Loucy (cell line): ENCODE data around the gene MAPK1IP1L.

Experiments
- H2AFZ ChIP-seq: fragments of 200-600 bp; sonication (generic); 2 replicates; pipeline ENCODE4 v1.6.0; 2016; ENCODE audit warnings: antibody characterized with exemption, mild to moderate bottlenecking, low read length, moderate library complexity
- H3F3A ChIP-seq: fragments of 200-600 bp; 2 replicates; pipeline ENCODE4 v1.6.0; 2016; ENCODE audit warnings: antibody characterized with exemption, low read depth, mild to moderate bottlenecking
- H3K27me3 ChIP-seq: fragments of 200-600 bp; sonication (generic); 2 replicates; pipeline ENCODE4 v1.6.1; 2014; ENCODE audit warnings: low read length, mild to moderate bottlenecking; ENCODE audit not compliant: insufficient read depth, poor library complexity, severe bottlenecking
- H3K36me3 ChIP-seq: fragments of 200-600 bp; sonication (generic); 2 replicates; pipeline ENCODE4 v1.6.1; 2016; ENCODE audit warnings: low read length; ENCODE audit not compliant: insufficient read depth
- H3K4me1 ChIP-seq: fragments of 200-600 bp; sonication (generic); 2 replicates; pipeline ENCODE4 v1.5.1; 2014; ENCODE audit warnings: low read length, mild to moderate bottlenecking; ENCODE audit not compliant: insufficient read depth, poor library complexity, severe bottlenecking
- H3K4me2 ChIP-seq: fragments of 200-600 bp; sonication (generic); 2 replicates; pipeline ENCODE4 v1.6.0; 2014; ENCODE audit warnings: antibody characterized with exemption, low read length, low read depth, mild to moderate bottlenecking; ENCODE audit not compliant: poor library complexity, severe bottlenecking
- H3K4me3 ChIP-seq: fragments of 200-600 bp; sonication (generic); 2 replicates; pipeline ENCODE4 v1.5.1; 2014; ENCODE audit warnings: low read length, mild to moderate bottlenecking, mixed read lengths; ENCODE audit not compliant: poor library complexity, severe bottlenecking
- H3K79me2 ChIP-seq: fragments of 200-600 bp; sonication (generic); 2 replicates; pipeline ENCODE4 v1.6.1; 2014; ENCODE audit warnings: low read length; ENCODE audit not compliant: insufficient read depth
- H3K9ac ChIP-seq: fragments of 200-600 bp; sonication (generic); 2 replicates; pipeline ENCODE4 v1.6.0; 2014; ENCODE audit warnings: mild to moderate bottlenecking, low read depth, low read length, moderate library complexity; ENCODE audit not compliant: poor library complexity, severe bottlenecking
- H3K9me2 ChIP-seq: fragments of 200-600 bp; sonication (generic); replicated peaks from 2 replicates; pipeline ENCODE4 v1.6.1; 2016; ENCODE audit warnings: low read depth, low read length, mixed read lengths
- H3K9me3 ChIP-seq: fragments of 200-600 bp; sonication (generic); 2 replicates; pipeline ENCODE4 v1.6.1; 2014; ENCODE audit warnings: mild to moderate bottlenecking, antibody characterized with exemption, low read length, low read depth; ENCODE audit not compliant: insufficient read depth
- H4K20me1 ChIP-seq: fragments of 200-600 bp; sonication (generic); 2 replicates; pipeline ENCODE4 v1.6.0; 2014; ENCODE audit warnings: antibody characterized with exemption, low read length, mild to moderate bottlenecking; ENCODE audit not compliant: insufficient read depth, poor library complexity, severe bottlenecking
- EZH2phosphoT487 ChIP-seq: fragments of 200-600 bp; IDR thresholded peaks from 2 replicates; pipeline ENCODE4 v1.6.1; 2018; ENCODE audit warnings: antibody characterized with exemption, mild to moderate bottlenecking, moderate library complexity, borderline replicate concordance
- TF ChIP-seq, protein P1 (sequence below): fragments of 200-600 bp; sonication (generic); conservative IDR thresholded peaks from 2 replicates; pipeline ENCODE4 v1.5.1; 2014; ENCODE audit warnings: mild to moderate bottlenecking, antibody characterized with exemption, low read length

The MAPK1IP1L gene

DNA sequence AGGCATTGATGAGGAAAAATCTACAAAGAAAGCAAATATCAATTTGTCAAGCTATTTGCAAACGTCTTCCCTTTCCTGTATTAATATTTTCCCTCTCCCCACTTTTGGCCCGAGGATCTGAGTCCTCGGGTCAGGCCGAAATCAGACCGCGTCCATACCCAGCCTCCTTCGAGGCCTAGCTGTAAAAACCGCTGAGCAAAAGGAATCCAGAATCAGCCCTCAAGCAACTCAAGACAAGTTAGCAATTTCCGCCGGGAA, 353 bp upstream of the MAPK1IP1L start:
- peaks cover 9% of the 10 kb centered on the region for H3K27me3 ChIP-seq
- no peaks in the 10 kb centered on the region for H3K9me3 ChIP-seq
- peaks cover 34% of the 10 kb centered on the region for H3K4me1 ChIP-seq
- peak overlapping the region; percentile 100 for H2AFZ ChIP-seq
- H3F3A ChIP-seq = peaks cover 4% of the 10 kb centered on the region; the same call in 1 of the 2 replicates
- no peaks in the 10 kb centered on the region for H3K36me3 ChIP-seq
- H3K79me2 ChIP-seq = peaks cover 46% of the 10 kb centered on the region
- H3K4me3 ChIP-seq = peak overlapping the region; percentile 95
- peak overlapping the region; percentile 76 for H3K4me2 ChIP-seq
- TF ChIP-seq EZH2phosphoT487 = no peak
- TF ChIP-seq, protein P1, sequence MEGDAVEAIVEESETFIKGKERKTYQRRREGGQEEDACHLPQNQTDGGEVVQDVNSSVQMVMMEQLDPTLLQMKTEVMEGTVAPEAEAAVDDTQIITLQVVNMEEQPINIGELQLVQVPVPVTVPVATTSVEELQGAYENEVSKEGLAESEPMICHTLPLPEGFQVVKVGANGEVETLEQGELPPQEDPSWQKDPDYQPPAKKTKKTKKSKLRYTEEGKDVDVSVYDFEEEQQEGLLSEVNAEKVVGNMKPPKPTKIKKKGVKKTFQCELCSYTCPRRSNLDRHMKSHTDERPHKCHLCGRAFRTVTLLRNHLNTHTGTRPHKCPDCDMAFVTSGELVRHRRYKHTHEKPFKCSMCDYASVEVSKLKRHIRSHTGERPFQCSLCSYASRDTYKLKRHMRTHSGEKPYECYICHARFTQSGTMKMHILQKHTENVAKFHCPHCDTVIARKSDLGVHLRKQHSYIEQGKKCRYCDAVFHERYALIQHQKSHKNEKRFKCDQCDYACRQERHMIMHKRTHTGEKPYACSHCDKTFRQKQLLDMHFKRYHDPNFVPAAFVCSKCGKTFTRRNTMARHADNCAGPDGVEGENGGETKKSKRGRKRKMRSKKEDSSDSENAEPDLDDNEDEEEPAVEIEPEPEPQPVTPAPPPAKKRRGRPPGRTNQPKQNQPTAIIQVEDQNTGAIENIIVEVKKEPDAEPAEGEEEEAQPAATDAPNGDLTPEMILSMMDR = no peak
- H4K20me1 ChIP-seq = peaks cover 44% of the 10 kb centered on the region
- H3K9me2 ChIP-seq = no peaks in the 10 kb centered on the region
- peak overlapping the region; percentile 97 for H3K9ac ChIP-seq

DNA sequence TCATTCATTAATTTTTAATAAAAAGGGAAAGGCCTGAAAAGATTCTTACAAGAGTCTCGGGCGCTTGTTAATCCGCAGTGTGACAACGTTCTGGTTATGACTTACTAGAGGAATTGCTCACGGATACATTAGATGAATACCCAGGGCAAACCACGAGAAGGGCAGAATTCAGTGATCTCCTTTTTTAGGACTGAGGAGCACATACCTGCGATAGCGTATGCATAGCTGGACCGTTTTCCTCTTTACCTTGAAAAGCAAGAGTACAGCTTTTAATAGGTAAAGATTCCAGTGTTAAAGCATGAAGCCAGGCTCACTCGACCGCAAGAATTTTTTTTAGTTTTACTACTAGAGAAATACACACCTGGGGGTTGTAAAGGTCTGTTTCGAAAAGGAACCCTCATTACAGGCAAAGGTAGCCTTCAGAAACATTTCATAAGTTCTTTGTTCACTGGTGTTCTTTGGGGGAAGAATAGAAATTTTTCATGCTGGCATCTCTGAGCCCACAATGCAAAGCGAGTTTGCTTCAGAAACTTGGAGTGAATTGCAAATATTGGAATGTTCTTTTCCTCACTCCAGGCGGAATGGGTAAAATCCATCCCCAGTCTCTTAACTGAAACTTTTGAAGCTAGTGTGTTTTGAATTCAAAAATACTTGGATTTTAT, 953 bp downstream of the MAPK1IP1L start:
- Histone ChIP-seq H4K20me1 (peaks cover 56% of the 10 kb centered on the region), H2AFZ (peak overlapping the region; percentile 97; the same call in 1 of the 2 replicates), H3K36me3 (no peaks in the 10 kb centered on the region), H3F3A (peaks cover 4% of the 10 kb centered on the region; the same call in 1 of the 2 replicates), H3K9me3 (no peaks in the 10 kb centered on the region), H3K4me1 (peaks cover 34% of the 10 kb centered on the region), H3K9me2 (no peaks in the 10 kb centered on the region), H3K4me2 (peak overlapping the region; percentile 92), H3K4me3 (peak overlapping the region; percentile 95), H3K9ac (peak overlapping the region; percentile 97), H3K27me3 (peaks cover 9% of the 10 kb centered on the region), H3K79me2 (peaks cover 59% of the 10 kb centered on the region)
- TF ChIP-seq, protein P1 = no peak
- TF ChIP-seq EZH2phosphoT487 = no peak

DNA sequence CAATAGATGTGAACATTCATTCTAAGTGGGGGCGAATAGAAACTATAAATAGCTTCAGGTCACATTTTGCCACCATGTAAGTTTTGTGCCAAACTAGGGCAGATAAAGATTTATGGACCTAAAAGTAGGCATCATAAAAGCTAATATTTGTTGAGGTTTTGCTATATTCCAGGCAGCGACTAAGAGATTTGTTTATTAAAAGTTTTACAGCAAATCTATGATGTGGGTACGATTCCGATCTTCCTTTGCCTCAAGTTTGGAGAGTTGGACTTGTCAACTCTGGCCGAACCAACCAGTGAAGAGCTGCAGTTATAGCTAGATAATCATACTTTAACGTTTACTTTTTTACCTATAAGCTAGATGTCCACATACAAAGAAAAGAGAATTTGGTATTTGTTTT, 1.6 kb downstream of the MAPK1IP1L start:
- Histone ChIP-seq H2AFZ (no peak overlapping the region), H3K4me3 (peak overlapping the region; percentile 95), H3K9me2 (no peaks in the 10 kb centered on the region), H3K9ac (peak overlapping the region; percentile 97), H3F3A (peaks cover 4% of the 10 kb centered on the region; the same call in 1 of the 2 replicates), H3K9me3 (no peaks in the 10 kb centered on the region), H3K36me3 (no peaks in the 10 kb centered on the region), H4K20me1 (peaks cover 58% of the 10 kb centered on the region), H3K4me2 (peak overlapping the region; percentile 92), H3K27me3 (peaks cover 9% of the 10 kb centered on the region), H3K4me1 (peaks cover 34% of the 10 kb centered on the region), H3K79me2 (peaks cover 64% of the 10 kb centered on the region)
- TF ChIP-seq EZH2phosphoT487 = no peak
- TF ChIP-seq, protein P1 = no peak
